Measurements from ENCODE around the gene GRM1. TPM values are rescaled to one million over a fixed set of nuclear protein-coding genes. Genes with fewer than 3 reads are reported as not detected.

GRM1 gene
- total and polyA plus RNA-seq, 2 of the 4 experiments (the other 2 are of a cell fraction), result not detected

GRCh38 chr6:146444189-146444588 lies 415.3 kb downstream of the GRM1 start:
- Histone ChIP-seq H3K4me1 (ENCODE audit: control insufficient read depth, insufficient read depth, low read length) (no peaks in the 10 kb centered on the region), H2BK15ac (ENCODE audit: low read depth, low read length) (no peak overlapping the region), H3K79me1 (ENCODE audit: low read depth in 1 of 2, low read length in 2 of 2) (no peaks in the 10 kb centered on the region), H4K5ac (ENCODE audit: low read depth, low read length) (no peak overlapping the region), H4K91ac (ENCODE audit: insufficient read depth, low read depth, low read length) (no peak overlapping the region), H3K4ac (ENCODE audit: low read depth, low read length) (no peak overlapping the region), H2AK5ac (ENCODE audit: low read depth, low read length) (no peak overlapping the region), H4K20me1 (ENCODE audit: insufficient read depth, low read length) (no peaks in the 10 kb centered on the region), H2AFZ (replicated peaks; ENCODE audit: low read length, poor library complexity) (no peak overlapping the region), H3K4me2 (ENCODE audit: low read depth, low read length) (no peak overlapping the region), H3K4me3 (ENCODE audit: insufficient read depth, low read depth, low read length) (no peak overlapping the region), H2AK9ac (replicated peaks; ENCODE audit: low read depth, low read length, poor library complexity) (no peak overlapping the region), H3K27ac (ENCODE audit: insufficient read depth, low read length) (no peak overlapping the region), H3K9me3 (ENCODE audit: control insufficient read depth, insufficient read depth, low read length) (no peaks in the 10 kb centered on the region), H3K18ac (ENCODE audit: low read depth, low read length) (no peak overlapping the region), H2BK5ac (ENCODE audit: low read depth, low read length, poor library complexity, severe bottlenecking) (no peak overlapping the region), H3K23ac (ENCODE audit: low read depth, low read length) (no peak overlapping the region), H3K27me3 (ENCODE audit: control insufficient read depth, insufficient read depth, low read length) (no peaks in the 10 kb centered on the region), H3K14ac (replicated peaks; ENCODE audit: low read depth, low read length) (no peak overlapping the region), H2BK20ac (ENCODE audit: low read depth, low read length) (no peak overlapping the region), H3K56ac (ENCODE audit: extremely low read depth, insufficient read depth, low read length) (no peak overlapping the region), H3K9ac (ENCODE audit: low read depth, low read length) (no peak overlapping the region), H3K36me3 (ENCODE audit: control insufficient read depth, insufficient read depth, low read length) (no peaks in the 10 kb centered on the region), H4K8ac (ENCODE audit: low read depth in 2 of 2, low read length in 2 of 2) (no peak overlapping the region), H2BK120ac (ENCODE audit: low read depth, low read length) (no peak overlapping the region), H3K9me1 (ENCODE audit: insufficient read depth, low read length) (no peaks in the 10 kb centered on the region)
- CTCF ChIA-PET, result no interaction called here
- no TSS peak for BruUV-seq (replicated peaks)
- ATAC-seq (ENCODE audit: low read depth) (no peak), DNase-seq (no peak)
- POLR2A ChIA-PET (ENCODE audit: unreplicated experiment), result no interaction called here
- no CpG with 5 or more reads among the region's 5 CpGs for WGBS, 2 experiments (ENCODE audit: extremely low coverage in 2 of 2, insufficient read length in 1 of 2)
- dilution Hi-C loops (cut with HindIII; ENCODE audit: low sequenced_read_pairs, unreplicated experiment), result no loop called here
- in situ Hi-C loops (cut with MboI; ENCODE audit: low sequenced_read_pairs), result no loop called here
- intact Hi-C loops (cut with micrococcal nuclease), result no loop called here
- no peak for TF ChIP-seq NFE2L2 (IDR thresholded peaks at IDR 0.05; ENCODE audit: low read depth, low read length)
- TF ChIP-seq CHD1 (IDR thresholded peaks at IDR 0.05; ENCODE audit: low read depth, low read length), result no peak
- no peak for TF ChIP-seq RAD21 (IDR thresholded peaks at IDR 0.05; ENCODE audit: low read length)
- no peak for TF ChIP-seq MAFK (IDR thresholded peaks at IDR 0.05; ENCODE audit: low read depth, low read length)
- no peak for TF ChIP-seq FOS (IDR thresholded peaks at IDR 0.05; ENCODE audit: low read depth, low read length)
- no peak for TF ChIP-seq POLR2A (IDR thresholded peaks at IDR 0.05; ENCODE audit: low read depth, low read length)

All from IMR-90 (cell line).